Stimulated activated CD8-positive, alpha-beta memory T cell treated with anti-CD3 and anti-CD28 coated beads, Interleukin-15, amount 100 ng/mL, for 1 hour (primary cell): ENCODE measurements around the gene TNFRSF11A.

Experiments
- DNase-seq: peaks from one replicate; pipeline ENCODE4 v3.0.0-alpha.2; 2020; ENCODE audit warnings: low read depth

Gene TNFRSF11A

GRCh38 chr18:62325806-62326645 lies 916 bp downstream of the TNFRSF11A start:
- no peak for DNase-seq

- no peak for DNase-seq
Observed at GRCh38 chr18:62326646-62327348, 1.7 kb downstream of the TNFRSF11A start.

- DNase-seq = no peak
Observed at GRCh38 chr18:62327977-62328376, 2.9 kb downstream of the TNFRSF11A start.

DNA sequence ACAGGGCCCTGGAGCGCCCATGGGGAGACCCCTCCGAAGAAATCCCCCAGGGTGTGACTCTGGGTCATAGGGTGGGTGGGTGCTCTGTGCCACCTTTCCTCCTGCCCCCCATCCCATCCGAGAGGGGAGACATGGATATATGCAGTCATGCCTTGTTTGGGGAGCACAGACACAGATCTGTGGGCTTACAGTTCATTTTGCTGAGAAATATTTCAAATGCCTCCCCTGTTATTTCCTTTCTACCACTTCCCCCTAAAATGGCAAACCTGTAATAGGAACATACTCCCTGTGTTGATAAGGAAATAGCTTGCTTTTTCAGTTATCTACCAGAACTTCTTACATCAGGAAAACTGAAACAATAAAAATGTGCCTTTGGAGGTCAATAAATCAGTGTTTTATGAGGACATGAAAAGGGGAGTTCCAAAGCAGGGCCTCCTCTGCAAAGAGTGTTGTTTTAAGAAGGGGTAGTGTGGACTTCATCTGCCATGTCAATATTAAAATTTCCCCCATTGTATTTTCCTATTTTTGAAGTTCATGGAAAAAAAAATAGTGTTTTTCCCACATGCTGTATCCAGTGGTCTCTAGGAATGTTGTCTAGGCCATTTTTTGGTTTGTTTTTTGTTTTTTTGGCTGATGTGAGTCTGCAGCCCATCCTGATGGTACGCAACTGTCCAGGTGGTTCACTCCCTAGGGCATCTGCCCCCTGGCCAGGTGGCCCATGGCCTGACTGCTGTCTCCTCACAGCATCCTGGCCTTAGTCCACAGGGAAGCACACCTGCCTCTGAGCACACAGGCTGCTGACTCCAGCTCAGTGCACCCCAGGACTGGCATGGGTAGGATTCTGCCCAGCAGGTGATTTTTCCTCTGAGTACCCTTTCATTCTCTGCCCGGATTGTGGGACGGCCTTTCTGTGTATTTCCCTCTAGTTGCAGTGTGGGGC lies 3.7 kb downstream of the TNFRSF11A start:
- no peak for DNase-seq

- no peak for DNase-seq
Observed at GRCh38 chr18:62329691-62330454, 4.8 kb downstream of the TNFRSF11A start.

DNA sequence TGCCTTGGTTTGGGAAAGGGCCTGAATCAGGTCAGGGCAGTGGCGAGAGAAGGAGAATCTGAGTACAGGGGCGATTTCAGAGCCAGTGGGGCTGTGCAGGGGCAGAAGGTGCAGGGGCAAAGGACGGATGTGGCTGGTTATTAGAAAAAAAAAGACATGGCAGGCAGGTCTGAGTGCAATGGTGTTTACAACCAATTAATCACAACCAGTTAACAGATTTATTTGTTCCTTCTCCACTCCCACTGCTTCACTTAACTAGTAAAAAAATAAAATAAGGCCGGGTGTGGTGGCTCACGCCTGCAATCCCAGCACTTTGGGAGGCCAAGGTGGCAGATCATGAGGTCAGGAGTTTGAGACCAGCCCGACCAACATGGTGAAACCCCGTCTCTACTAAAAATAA lies 5.5 kb downstream of the TNFRSF11A start:
- DNase-seq = no peak

- no peak for DNase-seq
Observed at GRCh38 chr18:62331581-62332356, 6.7 kb downstream of the TNFRSF11A start.

GRCh38 chr18:62332431-62332830 lies 7.3 kb downstream of the TNFRSF11A start:
- DNase-seq = no peak

DNA sequence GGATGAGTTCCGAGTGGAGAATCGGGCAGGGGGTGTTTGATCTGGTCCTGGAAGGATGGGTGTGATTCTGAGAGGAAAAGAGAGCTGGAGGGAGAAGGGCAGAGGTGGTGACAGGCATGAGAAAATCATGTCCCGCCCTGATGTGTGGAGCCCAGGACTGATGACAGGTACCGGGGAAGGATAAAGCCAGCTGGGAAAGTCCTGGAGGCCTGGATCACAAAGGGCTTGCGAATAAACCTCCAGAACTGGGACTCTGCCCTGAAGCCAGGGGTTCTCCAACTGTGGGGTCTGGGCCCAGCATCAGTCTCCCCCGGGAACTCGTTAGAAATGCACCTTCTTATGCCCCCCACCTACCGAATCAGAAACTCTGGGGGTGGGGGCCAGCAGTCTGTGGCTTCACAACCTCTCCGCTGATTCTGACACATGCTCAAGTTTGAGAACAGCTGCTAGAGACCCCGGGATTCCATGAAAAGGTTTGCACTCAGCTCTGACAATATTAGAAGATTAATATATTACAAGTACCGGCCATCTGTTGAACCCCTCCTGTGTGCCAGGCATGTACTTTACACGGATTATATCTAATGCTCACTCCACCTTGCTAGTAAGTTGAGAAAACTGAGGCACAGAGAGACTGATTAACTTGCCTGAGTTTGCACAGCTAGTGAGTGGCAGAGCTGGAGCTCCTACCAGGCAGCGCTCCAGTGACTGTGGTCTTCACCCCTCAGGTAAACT lies 8.0 kb downstream of the TNFRSF11A start:
- no peak for DNase-seq

- DNase-seq = no peak
Observed at GRCh38 chr18:62334120-62334519, 9.0 kb downstream of the TNFRSF11A start.

- no peak for DNase-seq
Observed at GRCh38 chr18:62335494-62335893, 10.4 kb downstream of the TNFRSF11A start.

DNA sequence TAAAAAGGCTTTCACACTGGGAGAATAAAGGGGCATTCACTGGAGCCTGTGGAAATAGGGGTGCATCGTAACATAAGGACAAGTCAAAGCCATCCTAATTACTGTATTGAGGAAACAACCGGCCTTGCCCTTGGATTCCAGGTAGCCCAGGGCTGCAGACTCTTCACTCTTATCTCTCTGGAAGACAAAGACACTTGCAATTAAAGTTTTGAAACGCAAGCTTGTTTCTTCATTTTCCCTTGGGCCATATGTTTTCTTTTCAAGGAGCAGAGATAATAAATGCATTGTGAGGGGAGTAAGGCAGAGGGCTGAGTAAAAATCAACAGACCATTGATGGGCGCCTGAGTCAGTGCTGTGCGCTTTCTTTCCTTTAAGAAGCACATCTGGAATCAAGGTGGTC lies 11.5 kb downstream of the TNFRSF11A start:
- no peak for DNase-seq

- DNase-seq = no peak
Observed at GRCh38 chr18:62337336-62337735, 12.2 kb downstream of the TNFRSF11A start.

DNA sequence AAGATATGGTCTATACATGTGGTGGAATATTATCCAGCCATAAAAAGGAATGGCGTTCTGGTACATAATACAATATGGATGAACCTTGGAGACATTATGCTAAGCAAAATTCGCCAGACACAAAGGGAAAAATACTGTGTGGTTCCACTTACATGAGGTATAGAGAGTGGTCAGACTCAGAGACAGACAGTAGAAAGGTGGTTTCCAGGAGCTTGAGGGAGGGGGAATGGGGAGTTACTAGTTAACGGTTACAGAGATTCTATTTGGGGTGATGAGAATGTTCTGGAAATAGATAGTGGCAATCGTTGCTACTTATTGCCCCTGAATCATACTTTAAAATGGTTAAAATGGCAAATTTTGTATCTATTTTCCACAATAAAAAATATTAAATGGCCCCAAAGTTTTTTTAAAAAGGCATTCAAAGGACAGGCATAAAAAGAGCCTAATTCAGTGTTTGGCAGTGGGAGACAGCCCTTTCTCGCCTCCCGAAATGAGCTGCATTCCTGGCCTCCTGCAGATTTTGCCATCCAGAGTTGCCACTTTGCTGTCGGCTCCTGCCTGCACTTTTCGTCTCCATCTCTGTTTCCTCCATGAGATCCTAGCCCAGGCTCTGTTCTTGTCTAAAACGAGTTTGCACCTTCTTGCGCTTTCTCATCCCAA lies 13.5 kb downstream of the TNFRSF11A start:
- DNase-seq = no peak

DNA sequence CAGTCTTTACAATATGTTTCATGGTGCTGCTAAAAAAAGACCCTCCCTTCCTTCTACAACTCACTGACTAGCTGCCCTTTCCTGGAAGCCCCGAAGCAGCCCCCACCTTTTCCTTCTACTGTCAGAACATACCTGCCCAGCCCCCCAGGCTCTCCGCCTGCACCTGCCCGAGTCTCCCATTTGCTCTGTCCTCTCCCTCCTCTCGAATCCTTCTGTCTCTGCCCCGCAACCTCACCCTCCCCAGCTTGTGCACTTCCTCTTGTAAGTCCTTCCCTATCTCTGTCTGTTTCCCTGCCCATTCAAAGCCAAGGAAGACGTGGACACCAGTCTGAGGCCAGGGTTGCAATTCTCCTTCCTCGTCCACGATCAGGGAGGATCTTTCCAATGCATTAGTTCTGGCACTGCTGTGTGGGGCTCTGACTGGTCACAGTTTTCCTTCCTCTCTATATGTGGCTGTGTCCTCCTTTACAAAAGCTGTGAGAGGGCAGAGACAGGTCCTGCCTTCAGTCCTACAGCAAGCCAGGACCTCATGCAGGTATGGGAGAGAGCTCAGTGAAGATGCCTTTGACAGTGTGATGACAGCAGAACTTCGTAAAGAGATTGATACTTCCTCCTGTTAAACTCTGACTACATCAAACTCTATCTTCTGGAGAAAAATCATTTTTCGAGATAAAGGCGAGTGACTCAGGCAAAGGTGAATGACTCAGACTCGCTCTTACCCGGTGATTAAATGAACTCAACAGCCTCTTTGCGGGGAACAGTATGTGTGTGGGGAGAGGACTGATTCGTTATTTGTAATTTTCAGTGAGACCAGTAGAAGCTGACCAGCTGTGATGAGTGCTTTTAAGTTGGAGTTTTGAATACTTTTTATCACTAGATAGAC lies 14.2 kb downstream of the TNFRSF11A start:
- no peak for DNase-seq

- DNase-seq = no peak
Observed at GRCh38 chr18:62340996-62341395, 15.9 kb downstream of the TNFRSF11A start.

DNA sequence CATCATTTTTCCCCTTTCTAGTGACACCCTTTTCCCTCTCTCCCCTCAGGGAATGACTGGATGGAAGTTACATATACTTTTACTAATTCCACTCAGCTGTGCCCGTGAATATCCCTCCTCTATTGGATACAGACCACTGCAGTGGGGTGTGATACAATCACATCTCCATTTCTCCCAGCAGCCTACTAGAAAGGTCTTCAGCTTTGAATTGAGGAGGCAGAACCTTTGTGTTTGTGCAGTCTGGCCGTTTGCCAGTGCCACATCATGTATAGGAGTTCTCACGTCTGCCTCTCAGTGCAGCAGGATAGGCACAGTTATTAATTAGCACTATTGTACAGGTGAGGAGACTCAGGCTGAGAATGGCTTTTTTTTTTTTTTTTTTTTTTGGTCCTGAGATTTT lies 16.4 kb downstream of the TNFRSF11A start:
- DNase-seq = no peak

GRCh38 chr18:62342884-62343283 lies 17.8 kb downstream of the TNFRSF11A start:
- no peak for DNase-seq

- DNase-seq = no peak
Observed at GRCh38 chr18:62343316-62343715, 18.2 kb downstream of the TNFRSF11A start.
